ENCODE measurements around the gene UBE2V1.

The UBE2V1 gene

GRCh38 chr20:50152394-50153152 lies 39.6 kb upstream of the UBE2V1 start:
- H3K23ac ChIP-seq (ENCODE audit: low read length) = no peak overlapping the region
- DNase-seq = no peak
- peak overlapping the region; percentile 22 for H2BK120ac ChIP-seq (ENCODE audit: insufficient read depth, low read length, poor library complexity)
- H3K9me3 ChIP-seq (ENCODE audit: insufficient read depth, low read depth, low read length) = no peaks in the 10 kb centered on the region
- H2AK5ac ChIP-seq (ENCODE audit: low read length) = peak overlapping the region; percentile 55
- H3K18ac ChIP-seq (ENCODE audit: low read length) = peak overlapping the region; percentile 80
- peaks cover 26 to 28% of the 10 kb centered on the region in 2 experiments for H3K36me3 ChIP-seq (ENCODE audit: control insufficient read depth in 1 of 2, insufficient read depth in 2 of 2, low read length in 2 of 2)
- peaks cover 26 to 44% of the 10 kb centered on the region in 2 experiments for H3K4me1 ChIP-seq (ENCODE audit: control insufficient read depth in 1 of 2, insufficient read depth in 2 of 2, low read length in 2 of 2)
- H3K14ac ChIP-seq (ENCODE audit: low read length) = peak overlapping the region; percentile 78
- H2AFZ ChIP-seq (ENCODE audit: insufficient read depth, low read length, poor library complexity) = no peak overlapping the region
- peaks cover 47% of the 10 kb centered on the region for H3K79me2 ChIP-seq (ENCODE audit: control insufficient read depth, insufficient read depth, low read length, poor library complexity)
- H3K27me3 ChIP-seq (ENCODE audit: insufficient read depth, low read length) = no peaks in the 10 kb centered on the region
- H3K79me1 ChIP-seq (ENCODE audit: low read length) = peaks cover 34% of the 10 kb centered on the region
- H4K91ac ChIP-seq (ENCODE audit: low read depth, low read length) = peak overlapping the region; percentile 83
- H4K12ac ChIP-seq (ENCODE audit: low read depth, low read length) = peak overlapping the region; percentile 15
- H3K4ac ChIP-seq (ENCODE audit: low read depth, low read length) = peak overlapping the region; percentile 96
- H3K4me2 ChIP-seq (ENCODE audit: low read length) = peak overlapping the region; percentile 87
- peak overlapping the region; percentile 91 for H3K27ac ChIP-seq (ENCODE audit: low read depth, low read length)
- peak overlapping the region; percentile 87 for H3K4me3 ChIP-seq (ENCODE audit: low read depth, low read length)
- no CpG with 5 or more reads among the region's 4 CpGs for WGBS (ENCODE audit: extremely low coverage, insufficient coverage, insufficient read length)
- H4K8ac ChIP-seq (ENCODE audit: low read depth, low read length) = peak overlapping the region; percentile 67
- H2BK5ac ChIP-seq (ENCODE audit: low read depth, low read length, poor library complexity) = peak overlapping the region; percentile 90
- H2BK12ac ChIP-seq (ENCODE audit: low read length) = peak overlapping the region; percentile 40
- H3K9ac ChIP-seq (ENCODE audit: low read length) = peak overlapping the region; percentile 99

- H2AK5ac ChIP-seq (ENCODE audit: low read length) = peak overlapping the region; percentile 25
- no CpG with 5 or more reads among the region's 10 CpGs for WGBS (ENCODE audit: extremely low coverage, insufficient coverage, insufficient read length)
- peak overlapping the region; percentile 93 for H4K91ac ChIP-seq (ENCODE audit: low read depth, low read length)
- H3K79me2 ChIP-seq (ENCODE audit: control insufficient read depth, insufficient read depth, low read length, poor library complexity) = peaks cover 57% of the 10 kb centered on the region
- H4K12ac ChIP-seq (ENCODE audit: low read depth, low read length) = peak overlapping the region; percentile 6
- H3K4me3 ChIP-seq (ENCODE audit: low read depth, low read length) = no peak overlapping the region
- H3K4me1 ChIP-seq (ENCODE audit: control insufficient read depth in 1 of 2, insufficient read depth in 2 of 2, low read length in 2 of 2) = peaks cover 38 to 57% of the 10 kb centered on the region in 2 experiments
- peaks cover 37 to 39% of the 10 kb centered on the region in 2 experiments for H3K36me3 ChIP-seq (ENCODE audit: control insufficient read depth in 1 of 2, insufficient read depth in 2 of 2, low read length in 2 of 2)
- H3K4me2 ChIP-seq (ENCODE audit: low read length) = peak overlapping the region; percentile 50
- H3K79me1 ChIP-seq (ENCODE audit: low read length) = peaks cover 34% of the 10 kb centered on the region
- H3K27me3 ChIP-seq (ENCODE audit: insufficient read depth, low read length) = no peaks in the 10 kb centered on the region
- peak overlapping the region; percentile 95 for H3K27ac ChIP-seq (ENCODE audit: low read depth, low read length)
- H2AFZ ChIP-seq (ENCODE audit: insufficient read depth, low read length, poor library complexity) = peak overlapping the region; percentile 11
- H3K23ac ChIP-seq (ENCODE audit: low read length) = no peak overlapping the region
- DNase-seq = peak; percentile 83 to 92
- peak overlapping the region; percentile 65 for H2BK120ac ChIP-seq (ENCODE audit: insufficient read depth, low read length, poor library complexity)
- no peak overlapping the region for H3K9ac ChIP-seq (ENCODE audit: low read length)
- peak overlapping the region; percentile 12 for H2BK12ac ChIP-seq (ENCODE audit: low read length)
- H3K18ac ChIP-seq (ENCODE audit: low read length) = peak overlapping the region; percentile 51
- H3K14ac ChIP-seq (ENCODE audit: low read length) = peak overlapping the region; percentile 65
- H4K8ac ChIP-seq (ENCODE audit: low read depth, low read length) = peak overlapping the region; percentile 52
- H2BK5ac ChIP-seq (ENCODE audit: low read depth, low read length, poor library complexity) = peak overlapping the region; percentile 84
- H3K4ac ChIP-seq (ENCODE audit: low read depth, low read length) = peak overlapping the region; percentile 98
- no peaks in the 10 kb centered on the region for H3K9me3 ChIP-seq (ENCODE audit: insufficient read depth, low read depth, low read length)
These were observed 38.2 kb upstream of the UBE2V1 start for GRCh38 chr20:50151034-50151743.

- no peak overlapping the region for H3K4me2 ChIP-seq (ENCODE audit: low read length)
- H3K79me2 ChIP-seq (ENCODE audit: control insufficient read depth, insufficient read depth, low read length, poor library complexity) = peaks cover 63% of the 10 kb centered on the region
- H3K36me3 ChIP-seq (ENCODE audit: control insufficient read depth in 1 of 2, insufficient read depth in 2 of 2, low read length in 2 of 2) = peaks cover 42 to 43% of the 10 kb centered on the region in 2 experiments
- peaks cover 42 to 63% of the 10 kb centered on the region in 2 experiments for H3K4me1 ChIP-seq (ENCODE audit: control insufficient read depth in 1 of 2, insufficient read depth in 2 of 2, low read length in 2 of 2)
- no peak overlapping the region for H3K23ac ChIP-seq (ENCODE audit: low read length)
- H3K27me3 ChIP-seq (ENCODE audit: insufficient read depth, low read length) = no peaks in the 10 kb centered on the region
- no peak overlapping the region for H4K8ac ChIP-seq (ENCODE audit: low read depth, low read length)
- no peak overlapping the region for H3K4me3 ChIP-seq (ENCODE audit: low read depth, low read length)
- no peak overlapping the region for H2AK5ac ChIP-seq (ENCODE audit: low read length)
- no peak overlapping the region for H2BK12ac ChIP-seq (ENCODE audit: low read length)
- H3K4ac ChIP-seq (ENCODE audit: low read depth, low read length) = peak overlapping the region; percentile 98
- H4K12ac ChIP-seq (ENCODE audit: low read depth, low read length) = peak overlapping the region; percentile 37
- H3K27ac ChIP-seq (ENCODE audit: low read depth, low read length) = no peak overlapping the region
- WGBS (ENCODE audit: extremely low coverage, insufficient coverage, insufficient read length) = no CpG with 5 or more reads among the region's 16 CpGs
- peaks cover 34% of the 10 kb centered on the region for H3K79me1 ChIP-seq (ENCODE audit: low read length)
- DNase-seq = peak in 1 of 2 donors; percentile 52
- no peak overlapping the region for H2AFZ ChIP-seq (ENCODE audit: insufficient read depth, low read length, poor library complexity)
- peak overlapping the region; percentile 47 for H3K14ac ChIP-seq (ENCODE audit: low read length)
- no peak overlapping the region for H3K9ac ChIP-seq (ENCODE audit: low read length)
- H2BK5ac ChIP-seq (ENCODE audit: low read depth, low read length, poor library complexity) = peak overlapping the region; percentile 74
- H4K91ac ChIP-seq (ENCODE audit: low read depth, low read length) = no peak overlapping the region
- H3K9me3 ChIP-seq (ENCODE audit: insufficient read depth, low read depth, low read length) = no peaks in the 10 kb centered on the region
- H2BK120ac ChIP-seq (ENCODE audit: insufficient read depth, low read length, poor library complexity) = peak overlapping the region; percentile 54
- peak overlapping the region; percentile 85 for H3K18ac ChIP-seq (ENCODE audit: low read length)
These were observed 36.7 kb upstream of the UBE2V1 start for GRCh38 chr20:50149481-50150254.
